AG10803 (cell line): ENCODE results near the gene SRGAP3.

Experiments used
- DNase-seq: peaks from one replicate; pipeline ENCODE4 v3.0.0; 2010; ENCODE audit warnings: low read depth
- H3K4me3 ChIP-seq: 2 replicates; pipeline ENCODE4 v1.5.1; 2011; ENCODE audit warnings: mild to moderate bottlenecking, low read length, control low read depth
- TF ChIP-seq, protein P1 (sequence below): conservative IDR thresholded peaks from 2 replicates; pipeline ENCODE4 v1.5.1; 2011; ENCODE audit warnings: mild to moderate bottlenecking, low read length, control low read depth, inconsistent platforms

The SRGAP3 gene

DNA sequence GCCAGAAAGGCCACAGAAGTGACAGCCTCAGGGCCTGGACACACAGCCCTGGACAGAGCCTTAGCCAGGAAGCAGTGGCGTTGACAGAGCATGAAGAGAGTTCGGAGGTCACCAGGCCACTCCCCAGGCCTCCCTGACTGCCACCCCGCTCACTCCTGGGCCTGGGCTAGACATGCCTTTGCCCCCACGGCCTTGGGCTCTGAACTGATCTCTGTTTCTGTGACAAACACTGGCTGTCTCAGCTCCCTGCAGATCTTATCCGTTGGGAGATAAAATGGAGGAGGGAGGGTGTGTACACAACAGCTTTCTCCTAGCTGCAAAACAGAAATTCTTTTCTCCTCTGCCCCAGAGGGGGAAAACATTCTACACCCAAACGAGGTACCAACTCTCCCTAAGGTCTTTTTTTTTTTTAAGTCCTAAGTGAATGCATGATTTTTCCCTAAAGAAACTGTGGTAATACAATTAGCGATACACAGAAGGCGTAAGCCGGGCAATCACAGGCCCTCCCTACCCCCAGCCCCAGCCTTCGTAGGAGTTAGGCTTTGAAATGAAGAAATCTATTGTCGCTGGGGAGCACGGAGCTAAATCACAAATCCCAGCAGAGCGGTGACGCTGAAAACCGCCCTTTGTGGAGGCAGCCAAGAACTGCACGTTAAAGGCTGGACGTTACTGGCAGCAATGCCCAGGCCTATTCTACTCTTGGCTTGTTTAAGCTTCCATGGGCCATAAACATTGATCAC is 45.0 kb downstream of the SRGAP3 start:
- H3K4me3 ChIP-seq = no peak overlapping the region
- DNase-seq = no peak
- TF ChIP-seq, protein P1, sequence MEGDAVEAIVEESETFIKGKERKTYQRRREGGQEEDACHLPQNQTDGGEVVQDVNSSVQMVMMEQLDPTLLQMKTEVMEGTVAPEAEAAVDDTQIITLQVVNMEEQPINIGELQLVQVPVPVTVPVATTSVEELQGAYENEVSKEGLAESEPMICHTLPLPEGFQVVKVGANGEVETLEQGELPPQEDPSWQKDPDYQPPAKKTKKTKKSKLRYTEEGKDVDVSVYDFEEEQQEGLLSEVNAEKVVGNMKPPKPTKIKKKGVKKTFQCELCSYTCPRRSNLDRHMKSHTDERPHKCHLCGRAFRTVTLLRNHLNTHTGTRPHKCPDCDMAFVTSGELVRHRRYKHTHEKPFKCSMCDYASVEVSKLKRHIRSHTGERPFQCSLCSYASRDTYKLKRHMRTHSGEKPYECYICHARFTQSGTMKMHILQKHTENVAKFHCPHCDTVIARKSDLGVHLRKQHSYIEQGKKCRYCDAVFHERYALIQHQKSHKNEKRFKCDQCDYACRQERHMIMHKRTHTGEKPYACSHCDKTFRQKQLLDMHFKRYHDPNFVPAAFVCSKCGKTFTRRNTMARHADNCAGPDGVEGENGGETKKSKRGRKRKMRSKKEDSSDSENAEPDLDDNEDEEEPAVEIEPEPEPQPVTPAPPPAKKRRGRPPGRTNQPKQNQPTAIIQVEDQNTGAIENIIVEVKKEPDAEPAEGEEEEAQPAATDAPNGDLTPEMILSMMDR = no peak

DNA sequence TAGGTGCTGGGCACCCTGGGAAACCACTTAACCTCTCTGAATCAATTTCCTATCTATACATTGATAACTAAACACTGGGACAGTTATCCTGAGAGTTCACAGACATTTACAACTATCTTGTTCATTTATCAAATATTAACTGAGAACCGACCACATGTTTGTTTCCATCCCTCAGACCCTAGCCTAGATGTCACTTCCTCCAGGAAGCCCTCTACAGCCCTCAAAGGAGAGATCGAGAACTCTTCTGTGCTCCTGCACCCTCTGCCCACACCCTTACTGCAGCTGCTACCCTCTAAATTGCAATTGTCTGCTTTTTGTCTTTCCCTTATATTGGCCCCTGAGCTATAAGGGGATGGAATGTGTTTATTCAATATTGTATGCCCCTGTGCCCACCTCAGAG is 46.1 kb downstream of the SRGAP3 start:
- no peak overlapping the region for H3K4me3 ChIP-seq
- TF ChIP-seq, protein P1 = no peak
- no peak for DNase-seq

DNA sequence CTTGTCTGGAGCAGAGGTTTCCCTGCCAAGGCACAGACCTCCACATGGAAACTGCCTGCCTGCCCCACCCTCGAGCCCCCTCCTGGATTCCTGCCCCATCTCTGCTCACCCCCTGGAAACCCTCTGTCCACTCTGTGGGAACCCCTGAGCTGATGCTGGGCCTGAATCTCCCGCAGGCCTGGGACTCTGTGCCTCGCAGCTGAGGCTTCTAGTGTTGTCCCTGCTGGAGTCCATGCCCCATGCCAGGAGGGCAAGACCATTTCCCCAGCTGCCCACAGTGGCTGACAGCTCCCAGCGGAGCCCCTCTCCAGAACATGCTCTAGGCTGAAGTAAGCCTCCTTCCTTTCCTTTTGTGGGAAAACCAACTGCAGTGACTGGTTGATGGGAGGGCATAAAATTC is 46.9 kb downstream of the SRGAP3 start:
- no peak overlapping the region for H3K4me3 ChIP-seq
- TF ChIP-seq, protein P1 = no peak
- DNase-seq = no peak

DNA sequence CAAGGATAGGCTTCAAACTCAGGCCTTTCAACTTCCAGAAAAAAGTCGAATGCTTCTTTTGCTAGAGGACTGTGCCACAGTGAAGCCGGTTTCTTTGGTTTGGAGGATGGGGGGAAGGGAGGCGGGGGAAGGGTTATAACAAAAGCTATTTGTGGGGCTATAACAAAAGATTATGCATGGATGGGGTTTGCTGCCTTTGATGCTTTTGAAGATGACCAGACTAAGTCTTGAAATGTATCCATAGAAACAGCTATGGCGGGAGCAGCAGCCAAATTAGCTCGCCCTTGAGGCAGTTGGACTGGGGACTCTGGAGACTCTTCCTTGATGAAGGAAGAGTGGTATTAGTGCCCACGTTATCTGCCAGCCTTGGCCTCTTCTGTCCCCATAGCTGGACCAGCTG is 47.5 kb downstream of the SRGAP3 start:
- TF ChIP-seq, protein P1 = no peak
- no peak overlapping the region for H3K4me3 ChIP-seq
- no peak for DNase-seq

DNA sequence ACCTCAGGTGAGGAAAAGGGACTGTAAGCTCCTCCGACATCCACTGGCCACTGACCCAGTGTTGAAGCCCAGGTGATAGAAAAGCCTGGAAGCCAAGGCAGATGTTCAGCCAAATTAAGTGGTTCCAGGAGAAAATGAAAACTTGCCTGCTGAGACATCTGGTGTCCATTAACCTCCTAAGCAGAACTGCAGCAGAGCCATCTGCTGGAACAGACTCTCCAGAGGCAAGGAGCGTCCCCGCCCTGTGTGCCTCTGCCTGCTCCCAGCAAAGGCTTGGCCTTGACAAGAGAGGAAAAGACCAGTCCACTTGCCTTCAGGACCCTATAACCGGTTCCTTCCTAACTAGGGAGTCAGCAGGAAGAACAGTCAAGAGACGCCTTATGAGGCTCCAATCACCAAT is 48.2 kb downstream of the SRGAP3 start:
- no peak overlapping the region for H3K4me3 ChIP-seq
- TF ChIP-seq, protein P1 = peak; percentile 31
- peak; percentile 62 for DNase-seq

DNA sequence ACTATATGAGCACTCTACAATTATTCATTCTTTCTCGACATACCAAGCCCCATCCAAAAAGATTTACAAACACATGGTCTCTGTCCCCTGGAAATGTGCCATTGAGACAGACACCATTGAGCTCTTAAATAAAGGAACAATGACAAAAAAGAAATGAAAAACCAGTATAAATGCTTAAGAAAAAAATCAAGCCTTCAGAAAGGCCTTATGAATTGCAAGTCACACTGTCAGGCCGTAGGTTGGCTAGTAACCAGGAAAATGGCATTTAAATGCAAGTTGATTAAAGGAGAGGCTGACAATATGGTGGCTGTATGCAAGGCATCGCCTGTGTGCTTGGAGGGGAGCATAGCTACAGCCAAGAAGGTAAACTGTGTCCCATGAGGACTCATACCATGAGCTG is 49.7 kb downstream of the SRGAP3 start:
- no peak overlapping the region for H3K4me3 ChIP-seq
- no peak for DNase-seq
- TF ChIP-seq, protein P1 = no peak

DNA sequence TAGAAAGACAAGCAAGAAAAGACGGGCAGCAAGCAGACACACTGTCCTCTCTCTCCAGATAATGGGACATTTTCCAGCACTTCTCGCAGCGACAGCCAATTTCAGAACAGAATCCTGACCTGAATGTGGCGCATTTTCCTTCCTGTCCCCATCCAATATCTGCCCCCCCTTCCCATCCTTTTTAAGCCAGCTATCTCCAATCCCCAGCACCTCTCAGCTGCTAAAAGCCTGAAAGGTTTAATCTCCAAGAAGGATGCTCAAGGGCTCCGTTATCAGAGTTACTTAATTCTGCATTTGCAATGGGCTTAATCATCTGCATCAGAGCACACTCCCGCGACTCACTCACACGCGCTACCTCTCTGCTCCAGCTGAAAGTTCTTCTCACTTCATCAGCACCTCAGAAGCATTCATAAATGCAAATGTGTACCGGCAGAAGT is 50.5 kb downstream of the SRGAP3 start:
- no peak overlapping the region for H3K4me3 ChIP-seq
- DNase-seq = no peak
- TF ChIP-seq, protein P1 = no peak
